Activated naive CD4-positive, alpha-beta T cell treated with anti-CD3 and anti-CD28 coated beads, Interleukin-2, amount 10 ng/mL, durations not matched to agents 7 days and 5 days (primary cell): Measurements from ENCODE around the gene DTNB.

ENCODE experiments used
- CTCF ChIA-PET: fragments of 350-600 bp; sonication (Branson Sonifier 250); formaldehyde crosslinking; loops from one replicate; lab custom pipeline; 2021; ENCODE audit warnings: antibody characterized with exemption; lab: Charles Lee
- DNase-seq: peaks from one replicate; pipeline ENCODE4 v3.0.0-alpha.2; 2020
- H3K27ac Mint-ChIP-seq: one replicate; pipeline ENCODE4 v1.8.0; 2021; ENCODE audit warnings: mild to moderate bottlenecking, moderate library complexity, mixed read lengths
- H3K27me3 Mint-ChIP-seq: one replicate; pipeline ENCODE4 v1.8.0; 2021; ENCODE audit warnings: mild to moderate bottlenecking, mixed read lengths
- H3K36me3 Mint-ChIP-seq: one replicate; pipeline ENCODE4 v1.8.0; 2021; ENCODE audit warnings: mixed read lengths
- H3K4me1 Mint-ChIP-seq: one replicate; pipeline ENCODE4 v1.8.0; 2021; ENCODE audit warnings: mixed read lengths
- H3K4me3 Mint-ChIP-seq: one replicate; pipeline ENCODE4 v1.8.0; 2021; ENCODE audit warnings: mild to moderate bottlenecking, moderate library complexity, mixed read lengths
- H3K9me3 Mint-ChIP-seq: one replicate; pipeline ENCODE4 v1.8.0; 2021; ENCODE audit warnings: mixed read lengths

Gene DTNB

GRCh38 chr2:25356088-25356487 lies 317.3 kb downstream of the DTNB start:
- CTCF ChIA-PET = no interaction called here
- H3K4me1 Mint-ChIP-seq = no peaks in the 10 kb centered on the region
- H3K9me3 Mint-ChIP-seq = no peaks in the 10 kb centered on the region
- no peak for DNase-seq
- H3K27me3 Mint-ChIP-seq = peaks cover 53% of the 10 kb centered on the region
- H3K4me3 Mint-ChIP-seq = no peak overlapping the region
- H3K36me3 Mint-ChIP-seq = no peaks in the 10 kb centered on the region
- no peak overlapping the region for H3K27ac Mint-ChIP-seq

GRCh38 chr2:25355270-25355669 lies 318.1 kb downstream of the DTNB start:
- H3K4me1 Mint-ChIP-seq = peaks cover 2% of the 10 kb centered on the region
- H3K36me3 Mint-ChIP-seq = no peaks in the 10 kb centered on the region
- no peak for DNase-seq
- H3K27ac Mint-ChIP-seq = no peak overlapping the region
- peaks cover 1% of the 10 kb centered on the region for H3K9me3 Mint-ChIP-seq
- CTCF ChIA-PET = no interaction called here
- H3K4me3 Mint-ChIP-seq = no peak overlapping the region
- H3K27me3 Mint-ChIP-seq = peaks cover 57% of the 10 kb centered on the region

GRCh38 chr2:25354116-25354515 lies 319.3 kb downstream of the DTNB start:
- H3K27ac Mint-ChIP-seq = no peak overlapping the region
- H3K4me3 Mint-ChIP-seq = no peak overlapping the region
- peaks cover 9% of the 10 kb centered on the region for H3K4me1 Mint-ChIP-seq
- H3K36me3 Mint-ChIP-seq = no peaks in the 10 kb centered on the region
- CTCF ChIA-PET = interaction anchor here (1.2 to 2.5 kb wide), 2 partner anchors 8 to 12 kb away, joined by 3 to 6 read pairs; no protein-coding TSS in a partner anchor
- DNase-seq = no peak
- H3K27me3 Mint-ChIP-seq = peaks cover 54% of the 10 kb centered on the region
- H3K9me3 Mint-ChIP-seq = peaks cover 2% of the 10 kb centered on the region

GRCh38 chr2:25349397-25349796 lies 324.0 kb downstream of the DTNB start:
- CTCF ChIA-PET = interaction anchor here (0.8 to 2.4 kb wide), 3 partner anchors 13 to 27 kb away, joined by 3 to 9 read pairs (median 3); no protein-coding TSS in a partner anchor
- Mint-ChIP-seq H3K9me3 (peaks cover 2% of the 10 kb centered on the region), H3K4me1 (peaks cover 15% of the 10 kb centered on the region), H3K4me3 (no peak overlapping the region), H3K36me3 (no peaks in the 10 kb centered on the region), H3K27me3 (peaks cover 56% of the 10 kb centered on the region), H3K27ac (no peak overlapping the region)
- DNase-seq = no peak

- Mint-ChIP-seq H3K4me3 (no peak overlapping the region), H3K4me1 (peaks cover 17% of the 10 kb centered on the region), H3K27ac (no peak overlapping the region), H3K9me3 (peaks cover 2% of the 10 kb centered on the region), H3K36me3 (no peaks in the 10 kb centered on the region), H3K27me3 (peaks cover 55% of the 10 kb centered on the region)
- CTCF ChIA-PET = interaction anchor here (0.9 to 2.4 kb wide), 3 partner anchors 13 to 28 kb away, joined by 3 to 9 read pairs (median 3); no protein-coding TSS in a partner anchor
- no peak for DNase-seq
Observed at GRCh38 chr2:25347846-25348245, 325.5 kb downstream of the DTNB start.

GRCh38 chr2:25347205-25347815 lies 326.1 kb downstream of the DTNB start:
- CTCF ChIA-PET = interaction anchor here (0.6 to 2.4 kb wide), 5 partner anchors 13 to 1008 kb away, joined by 3 to 9 read pairs (median 3); no protein-coding TSS in a partner anchor
- H3K4me1 Mint-ChIP-seq = peaks cover 22% of the 10 kb centered on the region
- DNase-seq = no peak
- H3K27ac Mint-ChIP-seq = no peak overlapping the region
- no peaks in the 10 kb centered on the region for H3K36me3 Mint-ChIP-seq
- peaks cover 2% of the 10 kb centered on the region for H3K9me3 Mint-ChIP-seq
- H3K27me3 Mint-ChIP-seq = peaks cover 56% of the 10 kb centered on the region
- no peak overlapping the region for H3K4me3 Mint-ChIP-seq

GRCh38 chr2:25343187-25343825 lies 330.1 kb downstream of the DTNB start:
- DNase-seq = no peak
- Mint-ChIP-seq H3K4me3 (peak overlapping the region; percentile 85), H3K27ac (peak overlapping the region; percentile 49), H3K36me3 (peaks cover 3% of the 10 kb centered on the region), H3K4me1 (peaks cover 28% of the 10 kb centered on the region), H3K27me3 (peaks cover 33% of the 10 kb centered on the region), H3K9me3 (no peaks in the 10 kb centered on the region)
- CTCF ChIA-PET = interaction anchor here (0.7 to 1.8 kb wide), 12 partner anchors 10 to 215 kb away, joined by 3 to 9 read pairs (median 4); no protein-coding TSS in a partner anchor

- Mint-ChIP-seq H3K4me1 (peaks cover 31% of the 10 kb centered on the region), H3K27ac (peak overlapping the region; percentile 84)
Observed at GRCh38 chr2:25342372-25343186, 330.8 kb downstream of the DTNB start.

GRCh38 chr2:25341753-25342371 lies 331.5 kb downstream of the DTNB start, which contains the start of gene DNMT3A:
Gene DNMT3A (minus strand): TSS chr2:25341925. CDS start chr2:25313984, 27,941 bp downstream.
- CTCF ChIA-PET = interaction anchor here (0.6 to 1.8 kb wide), 7 partner anchors 12 to 216 kb away, joined by 3 to 9 read pairs (median 4); no protein-coding TSS in a partner anchor
- peak; percentile 72 for DNase-seq
- Mint-ChIP-seq H3K4me1 (peaks cover 36% of the 10 kb centered on the region), H3K27ac (peak within 1 kb of the TSS; percentile 84), H3K36me3 (peaks cover 4% of the 10 kb centered on the region), H3K4me3 (peak within 1 kb of the TSS; percentile 85), H3K27me3 (peaks cover 22% of the 10 kb centered on the region), H3K9me3 (no peaks in the 10 kb centered on the region)

More at GRCh38 chr2:25342372-25343186, 330.8 kb downstream of the DTNB start:
- DNase-seq = peak; percentile 89
- CTCF ChIA-PET = interaction anchor here (0.6 to 1.8 kb wide), 14 partner anchors 11 to 216 kb away, joined by 3 to 9 read pairs (median 4); no protein-coding TSS in a partner anchor
- H3K27me3 Mint-ChIP-seq = peaks cover 26% of the 10 kb centered on the region
- peaks cover 3% of the 10 kb centered on the region for H3K36me3 Mint-ChIP-seq
- H3K4me3 Mint-ChIP-seq = peak overlapping the region; percentile 85
- no peaks in the 10 kb centered on the region for H3K9me3 Mint-ChIP-seq

GRCh38 chr2:25341011-25341727 lies 332.2 kb downstream of the DTNB start:
- CTCF ChIA-PET = interaction anchor here (1.0 kb wide), 1 partner anchor 46 kb away, joined by 3 read pairs; no protein-coding TSS in a partner anchor
- Mint-ChIP-seq H3K27me3 (peaks cover 22% of the 10 kb centered on the region), H3K4me1 (peaks cover 43% of the 10 kb centered on the region), H3K4me3 (no peak overlapping the region), H3K36me3 (peaks cover 7% of the 10 kb centered on the region), H3K9me3 (no peaks in the 10 kb centered on the region), H3K27ac (no peak overlapping the region)
- DNase-seq = peak; percentile 43

- Mint-ChIP-seq H3K4me1 (peaks cover 50% of the 10 kb centered on the region), H3K4me3 (peak overlapping the region; percentile 67), H3K36me3 (peaks cover 7% of the 10 kb centered on the region), H3K9me3 (no peaks in the 10 kb centered on the region), H3K27me3 (peaks cover 22% of the 10 kb centered on the region), H3K27ac (no peak overlapping the region)
- CTCF ChIA-PET = interaction anchor here (0.6 to 1.3 kb wide), 3 partner anchors 45 to 217 kb away, joined by 3 read pairs; no protein-coding TSS in a partner anchor
- DNase-seq = peak; percentile 46
Observed at GRCh38 chr2:25340181-25340921, 333.0 kb downstream of the DTNB start.

GRCh38 chr2:25339791-25340180 lies 333.6 kb downstream of the DTNB start:
- Mint-ChIP-seq H3K36me3 (peaks cover 7% of the 10 kb centered on the region), H3K4me1 (peaks cover 55% of the 10 kb centered on the region), H3K27me3 (peaks cover 19% of the 10 kb centered on the region), H3K27ac (peak overlapping the region; percentile 81), H3K9me3 (no peaks in the 10 kb centered on the region), H3K4me3 (peak overlapping the region; percentile 69)
- no peak for DNase-seq
- CTCF ChIA-PET = interaction anchor here (0.6 to 1.3 kb wide), 3 partner anchors 45 to 218 kb away, joined by 3 read pairs; no protein-coding TSS in a partner anchor
